Mucosa of descending colon (tissue), 3 donors: ENCODE measurements around the gene TBCC. TPM values are rescaled to one million over a fixed set of nuclear protein-coding genes. Genes with fewer than 3 reads are reported as not detected.
A peak's percentile ranks its signal among the peaks of the same experiment; 100 is the strongest.
"Not testable (repeated sequence)": the region's sequence is repeated elsewhere in the genome, so short reads cannot be mapped to it uniquely, and the experiment has no call there.

Experiments
- ATAC-seq: fragments of 200-7000 bp; cut with Tn5 transposase; one replicate; pipeline ENCODE4 v1.9.1; 2020; ENCODE audit warnings: mild to moderate bottlenecking, moderate library complexity
- DNase-seq, 3 donors: peaks; one replicate each; pipeline ENCODE4 v3.0.0-alpha.2; 2020
- H3K36me3 ChIP-seq: fragments of 200-600 bp; one replicate; pipeline ENCODE4 v1.8.0; 2021; ENCODE audit warnings: low read depth, mild to moderate bottlenecking
- H3K4me1 ChIP-seq: fragments of 200-600 bp; one replicate; pipeline ENCODE4 v1.8.0; 2021; ENCODE audit warnings: low read depth, mild to moderate bottlenecking
- H3K4me3 ChIP-seq: fragments of 200-600 bp; one replicate; pipeline ENCODE4 v1.8.0; 2021; ENCODE audit warnings: mild to moderate bottlenecking
- H3K9me3 ChIP-seq: fragments of 200-600 bp; one replicate; pipeline ENCODE4 v1.8.0; 2021; ENCODE audit warnings: mild to moderate bottlenecking
- intact Hi-C, 2 donors: fragments of 100-400 bp; cut with DNase I in 1 of 2; cut with micrococcal nuclease in 1 of 2; formaldehyde crosslinking; loops; one replicate each; pipeline versions ENCODE4 v1.11.0 to v1.11.1; 2022; cut with DNase I, micrococcal nuclease
- total RNA-seq, 3 donors: library from RNA; stranded (reverse); fragmentation: NEBNext Ultra II Directional in 2 of 3; extraction: Animal tissue kit (Norgen Biotek cat#: 25700) in 2 of 3; gene quantifications; one replicate each; pipeline versions ENCODE4 v1.2.1 to v1.2.4, GENCODE V29; 2021 to 2023
- TF ChIP-seq, protein P1 (sequence below): fragments of 200-600 bp; IDR thresholded peaks from one replicate; pipeline ENCODE4 v1.8.0; 2022; ENCODE audit warnings: antibody characterized with exemption, mild to moderate bottlenecking
- donor health status: DM: no; HTN: no; CAD: no; lungs with moderate emphysema.
- donor health status: DM: no; HTN: no; CAD: no.
- donor health status: DM: no; HTN: yes; CAD: no.

The TBCC gene
- total RNA-seq, 3 donors from 2014 or later, result 22.6 to 35.3 (median 26.6) TPM

DNA sequence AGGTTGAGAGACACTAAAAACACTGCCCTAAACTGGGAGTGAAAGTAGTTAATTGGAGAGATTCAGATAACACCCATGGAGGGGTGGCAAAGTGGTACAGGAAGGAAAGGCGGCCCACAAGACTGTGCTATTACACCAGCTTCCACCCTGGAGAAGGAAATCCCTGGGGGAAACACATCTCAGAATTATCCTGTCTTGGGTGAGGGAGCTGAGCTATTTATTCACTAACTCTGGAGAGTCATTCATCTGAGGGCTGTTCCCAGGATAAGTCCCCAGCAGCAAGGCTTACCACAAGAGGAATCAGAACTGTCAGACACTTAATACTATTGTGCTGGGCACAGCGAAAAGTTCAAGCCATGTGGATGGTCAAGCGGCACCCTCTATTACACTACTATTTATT lies 9.9 kb downstream of the TBCC start:
- DNase-seq (no peak), ATAC-seq (no peak)
- Histone ChIP-seq H3K4me3 (no peak overlapping the region), H3K36me3 (no peaks in the 10 kb centered on the region), H3K4me1 (no peaks in the 10 kb centered on the region), H3K9me3 (no peaks in the 10 kb centered on the region)
- TF ChIP-seq, protein P1, sequence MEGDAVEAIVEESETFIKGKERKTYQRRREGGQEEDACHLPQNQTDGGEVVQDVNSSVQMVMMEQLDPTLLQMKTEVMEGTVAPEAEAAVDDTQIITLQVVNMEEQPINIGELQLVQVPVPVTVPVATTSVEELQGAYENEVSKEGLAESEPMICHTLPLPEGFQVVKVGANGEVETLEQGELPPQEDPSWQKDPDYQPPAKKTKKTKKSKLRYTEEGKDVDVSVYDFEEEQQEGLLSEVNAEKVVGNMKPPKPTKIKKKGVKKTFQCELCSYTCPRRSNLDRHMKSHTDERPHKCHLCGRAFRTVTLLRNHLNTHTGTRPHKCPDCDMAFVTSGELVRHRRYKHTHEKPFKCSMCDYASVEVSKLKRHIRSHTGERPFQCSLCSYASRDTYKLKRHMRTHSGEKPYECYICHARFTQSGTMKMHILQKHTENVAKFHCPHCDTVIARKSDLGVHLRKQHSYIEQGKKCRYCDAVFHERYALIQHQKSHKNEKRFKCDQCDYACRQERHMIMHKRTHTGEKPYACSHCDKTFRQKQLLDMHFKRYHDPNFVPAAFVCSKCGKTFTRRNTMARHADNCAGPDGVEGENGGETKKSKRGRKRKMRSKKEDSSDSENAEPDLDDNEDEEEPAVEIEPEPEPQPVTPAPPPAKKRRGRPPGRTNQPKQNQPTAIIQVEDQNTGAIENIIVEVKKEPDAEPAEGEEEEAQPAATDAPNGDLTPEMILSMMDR, result no peak
- intact Hi-C loops, result no loop called here

DNA sequence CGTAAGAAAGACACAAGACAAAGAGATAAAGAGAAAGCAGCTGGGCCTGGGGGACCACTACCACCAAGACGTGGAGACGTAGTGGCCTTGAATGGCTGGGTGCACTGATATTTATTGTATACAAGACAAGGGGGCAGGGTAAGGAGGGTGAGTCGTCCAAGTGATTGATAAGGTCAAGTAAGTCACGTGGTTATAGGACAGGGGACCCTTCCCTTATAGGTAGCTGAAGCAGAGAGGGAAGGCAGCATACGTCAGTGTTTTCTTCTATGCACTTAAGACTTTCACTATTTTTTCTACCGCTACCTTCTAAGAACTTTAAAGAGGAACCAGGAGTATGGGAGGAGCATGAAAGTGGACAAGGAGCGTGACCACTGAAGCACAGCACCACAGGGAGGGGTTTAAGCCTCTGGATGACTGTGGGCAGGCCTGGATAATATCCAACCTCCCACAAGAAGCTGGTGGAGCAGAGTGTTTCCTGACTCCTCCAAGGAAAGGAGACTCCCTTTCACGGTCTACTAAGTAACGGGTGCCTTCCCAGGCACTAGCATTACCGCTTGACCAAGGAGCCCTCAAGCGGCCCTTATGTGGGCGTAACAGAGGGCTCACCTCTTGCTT lies 11.9 kb downstream of the TBCC start:
- ATAC-seq, H3K4me3 ChIP-seq, intact Hi-C loops, H3K36me3 ChIP-seq, H3K9me3 ChIP-seq, DNase-seq, H3K4me1 ChIP-seq: not testable (repeated sequence)

DNA sequence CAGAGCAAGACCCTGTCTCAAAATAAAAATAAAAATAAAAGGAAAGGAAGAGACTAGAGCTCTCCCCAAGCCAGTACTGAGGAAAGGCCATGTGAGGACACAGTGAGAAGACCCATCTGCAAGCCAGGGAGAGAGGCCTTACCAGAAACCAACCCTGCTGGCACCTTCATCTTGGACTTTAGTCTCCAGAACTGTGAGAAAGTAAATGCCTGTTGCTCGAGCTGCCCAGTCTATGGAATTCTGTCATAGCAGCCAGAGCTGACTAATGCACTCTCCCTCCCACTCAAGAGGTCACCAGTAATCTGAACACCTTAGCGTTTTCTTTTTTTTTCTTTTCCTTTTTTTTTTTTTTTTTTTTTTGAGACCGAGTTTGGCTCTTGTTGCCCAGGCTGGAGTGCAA lies 16.2 kb downstream of the TBCC start:
- DNase-seq (no peak), ATAC-seq (peak; percentile 28)
- Histone ChIP-seq H3K4me1 (no peaks in the 10 kb centered on the region), H3K4me3 (no peak overlapping the region), H3K9me3 (no peaks in the 10 kb centered on the region), H3K36me3 (no peaks in the 10 kb centered on the region)
- intact Hi-C loops, result loop anchor here (5.0 to 10.0 kb wide), 2 partner anchors 65 to 67 kb away; no protein-coding TSS in a partner anchor
- TF ChIP-seq, protein P1, result no peak

DNA sequence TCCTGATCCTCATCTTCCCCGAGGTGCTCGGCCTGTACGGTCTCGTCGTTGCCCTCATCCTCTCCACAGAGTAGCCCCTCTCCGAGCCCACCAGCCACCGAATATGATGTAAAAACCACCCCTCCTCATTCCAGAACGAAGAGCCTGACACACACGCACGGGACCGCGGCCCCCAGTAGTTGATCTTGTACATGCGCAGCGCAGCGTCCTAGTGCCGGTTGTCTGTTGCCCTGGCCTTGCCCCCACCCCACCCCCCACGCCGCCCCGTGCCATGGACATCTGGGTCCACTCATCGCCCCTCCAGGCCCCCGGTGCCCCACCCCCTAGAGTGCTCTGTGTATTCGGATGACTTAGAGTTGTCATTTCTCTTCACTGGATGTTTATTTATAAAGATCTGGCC lies 18.3 kb downstream of the TBCC start:
- Histone ChIP-seq H3K9me3 (no peaks in the 10 kb centered on the region), H3K36me3 (no peaks in the 10 kb centered on the region), H3K4me1 (no peaks in the 10 kb centered on the region), H3K4me3 (no peak overlapping the region)
- intact Hi-C loops, result loop anchor here (5.0 to 10.0 kb wide), 2 partner anchors 63 to 65 kb away; no protein-coding TSS in a partner anchor
- no peak for ATAC-seq
- TF ChIP-seq, protein P1, result no peak
- DNase-seq, result peak in 2 of 3 donors; percentile 11 to 40

DNA sequence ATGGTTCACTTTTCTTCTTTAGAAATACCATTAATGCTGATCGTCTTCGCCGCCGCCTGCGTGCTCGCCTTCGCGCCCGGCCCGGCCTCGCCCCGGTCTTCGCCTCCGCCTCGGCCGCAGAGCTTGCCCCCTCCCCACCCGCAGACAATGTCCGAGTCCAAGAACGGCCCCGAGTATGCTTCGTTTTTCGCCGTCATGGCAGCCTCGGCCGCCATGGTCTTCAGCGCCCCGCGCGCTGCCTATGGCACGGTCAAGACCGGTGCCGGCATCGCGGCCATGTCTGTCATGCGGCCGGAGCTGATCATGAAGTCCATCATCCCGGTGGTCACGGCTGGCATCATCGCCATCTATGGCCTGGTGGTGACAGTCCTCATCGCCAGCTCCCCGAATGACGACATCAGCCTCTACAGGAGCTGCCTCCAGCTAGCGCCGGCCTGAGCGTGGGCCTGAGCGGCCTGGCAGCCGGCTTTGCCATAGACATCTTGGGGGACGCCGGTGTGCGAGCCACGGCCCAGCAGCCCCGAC lies 18.8 kb downstream of the TBCC start:
- DNase-seq (peak; percentile 28 to 60 (median 50)), ATAC-seq (peak; percentile 34)
- TF ChIP-seq, protein P1, result no peak
- H3K36me3 ChIP-seq, result no peaks in the 10 kb centered on the region
- no peaks in the 10 kb centered on the region for H3K9me3 ChIP-seq
- no peaks in the 10 kb centered on the region for H3K4me1 ChIP-seq
- intact Hi-C loops, result loop anchor here (5.0 to 10.0 kb wide), 2 partner anchors 62 to 65 kb away; no protein-coding TSS in a partner anchor
- no peak overlapping the region for H3K4me3 ChIP-seq

DNA sequence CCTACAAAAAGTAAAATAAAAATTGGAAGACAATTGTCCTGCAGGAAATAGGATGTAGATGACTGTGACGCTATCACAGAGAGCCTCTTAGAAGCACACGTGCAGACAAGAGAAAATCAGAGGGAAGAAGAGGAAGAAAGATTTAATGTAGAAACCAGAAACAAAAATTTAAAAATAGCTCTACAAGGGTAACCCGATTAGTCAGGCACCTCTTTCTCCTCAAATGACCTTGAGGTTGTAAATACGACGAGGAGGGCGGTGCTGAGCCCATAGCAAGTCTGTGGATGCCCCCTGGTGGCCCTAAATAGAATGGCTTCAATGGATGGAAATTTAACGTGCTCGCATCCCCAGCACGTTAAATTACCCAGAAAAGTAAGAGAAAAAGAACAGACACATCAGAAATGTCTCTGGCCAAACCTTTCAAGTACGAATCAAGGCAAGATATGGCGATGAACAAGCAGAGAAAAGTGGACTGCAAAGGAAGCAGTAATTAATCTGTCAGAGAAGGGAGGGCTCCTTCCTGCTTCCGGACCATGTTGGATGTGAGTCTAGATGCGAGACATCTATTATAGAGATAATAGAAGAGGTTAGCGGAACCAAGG lies 19.3 kb downstream of the TBCC start:
- intact Hi-C loops, result loop anchor here (5.0 to 10.0 kb wide), 2 partner anchors 62 to 64 kb away; no protein-coding TSS in a partner anchor
- TF ChIP-seq, protein P1, result peak; percentile 84
- DNase-seq (peak in 2 of 3 donors; percentile 38 to 86), ATAC-seq (peak; percentile 98)
- H3K4me1 ChIP-seq, result no peaks in the 10 kb centered on the region
- H3K9me3 ChIP-seq, result no peaks in the 10 kb centered on the region
- no peaks in the 10 kb centered on the region for H3K36me3 ChIP-seq
- no peak overlapping the region for H3K4me3 ChIP-seq
